Parathyroid adenoma (tissue), 2 donors: ENCODE measurements around the gene MGMT.

Source experiments
- H2AFZ ChIP-seq: fragments of 300-600 bp; sonication (generic); one replicate; pipeline ENCODE4 v1.7.0; 2017; ENCODE audit warnings: antibody characterized with exemption, mild to moderate bottlenecking
- H3K27ac ChIP-seq: fragments of 300-600 bp; sonication (generic); one replicate; pipeline ENCODE4 v1.7.0; 2017
- H3K27me3 ChIP-seq: fragments of 300-600 bp; sonication (generic); one replicate; pipeline ENCODE4 v1.7.0; 2017; ENCODE audit warnings: low read length; ENCODE audit not compliant: control insufficient read depth, insufficient read depth
- H3K36me3 ChIP-seq: fragments of 300-600 bp; sonication (generic); one replicate; pipeline ENCODE4 v1.7.0; 2017; ENCODE audit warnings: low read length; ENCODE audit not compliant: control insufficient read depth, insufficient read depth
- H3K4me1 ChIP-seq: fragments of 300-600 bp; sonication (generic); one replicate; pipeline ENCODE4 v1.7.0; 2017; ENCODE audit warnings: control low read depth
- H3K4me2 ChIP-seq: fragments of 300-600 bp; sonication (generic); one replicate; pipeline ENCODE4 v1.7.0; 2017; ENCODE audit warnings: low read length
- H3K4me3 ChIP-seq: fragments of 300-600 bp; sonication (generic); one replicate; pipeline ENCODE4 v1.7.0; 2017; ENCODE audit warnings: low read depth, low read length
- H3K79me2 ChIP-seq: fragments of 300-600 bp; sonication (generic); one replicate; pipeline ENCODE4 v1.7.0; 2017; ENCODE audit warnings: control low read depth
- H3K9ac ChIP-seq: fragments of 300-600 bp; sonication (generic); one replicate; pipeline ENCODE4 v1.7.0; 2017; ENCODE audit warnings: mild to moderate bottlenecking
- H3K9me3 ChIP-seq: fragments of 300-600 bp; sonication (generic); one replicate; pipeline ENCODE4 v1.7.0; 2017; ENCODE audit warnings: low read length; ENCODE audit not compliant: control insufficient read depth
- CTCF ChIP-seq: fragments of 300-600 bp; sonication (generic); IDR thresholded peaks from one replicate; pipeline ENCODE4 v1.7.0; 2017; ENCODE audit warnings: antibody characterized with exemption, mild to moderate bottlenecking
- donor health status: primary hyperparathyroidism.

MGMT gene

GRCh38 chr10:129814681-129815646, 347.9 kb downstream of the MGMT start:
- H3K27ac ChIP-seq = no peak overlapping the region
- H2AFZ ChIP-seq = no peak overlapping the region
- H3K9me3 ChIP-seq = no peaks in the 10 kb centered on the region
- no peak for TF ChIP-seq CTCF
- H3K4me3 ChIP-seq = no peak overlapping the region
- H3K79me2 ChIP-seq = no peaks in the 10 kb centered on the region
- H3K27me3 ChIP-seq = no peaks in the 10 kb centered on the region
- H3K4me2 ChIP-seq = no peak overlapping the region
- H3K9ac ChIP-seq = no peak overlapping the region
- no peaks in the 10 kb centered on the region for H3K36me3 ChIP-seq
- no peaks in the 10 kb centered on the region for H3K4me1 ChIP-seq

DNA sequence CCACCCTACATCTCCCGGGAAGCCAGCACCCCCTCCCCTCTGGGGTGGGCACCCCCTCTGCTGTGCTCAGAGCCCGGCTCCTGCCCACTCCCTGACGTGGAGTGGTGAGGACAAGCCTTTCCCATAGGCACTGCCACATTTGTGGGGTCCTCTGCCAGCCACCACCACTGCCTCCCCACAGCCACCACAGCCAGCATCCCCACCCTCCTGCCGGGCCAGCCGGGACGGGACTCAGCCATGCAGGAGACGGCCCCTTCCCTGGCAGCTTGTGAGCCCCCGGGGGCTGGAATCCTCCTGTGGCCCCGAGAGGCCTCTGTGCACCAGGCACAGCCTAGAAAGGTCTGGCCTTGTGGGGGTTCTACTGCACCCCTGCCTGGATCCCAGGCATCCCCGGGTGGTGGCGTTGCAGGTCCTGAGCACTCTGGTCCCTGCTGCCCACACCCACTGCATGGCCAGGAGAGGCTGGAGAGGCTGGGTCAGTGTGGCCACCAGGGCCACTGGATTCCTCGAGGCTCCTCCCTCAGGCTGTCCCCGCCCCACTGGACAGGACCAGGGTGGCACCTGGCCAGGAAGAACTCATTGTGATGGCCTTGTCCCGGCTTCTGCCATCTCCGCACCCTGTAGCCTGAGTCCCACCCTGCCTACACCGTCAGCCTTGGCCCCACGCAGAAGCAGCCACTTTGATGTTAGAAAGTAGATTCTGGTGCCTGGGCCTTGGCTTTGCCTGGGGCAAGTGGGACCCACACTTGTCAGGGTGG, 349.0 kb downstream of the MGMT start:
- no peak for TF ChIP-seq CTCF
- no peak overlapping the region for H3K4me3 ChIP-seq
- H3K9ac ChIP-seq = no peak overlapping the region
- no peak overlapping the region for H2AFZ ChIP-seq
- no peaks in the 10 kb centered on the region for H3K36me3 ChIP-seq
- no peaks in the 10 kb centered on the region for H3K9me3 ChIP-seq
- no peaks in the 10 kb centered on the region for H3K4me1 ChIP-seq
- H3K79me2 ChIP-seq = no peaks in the 10 kb centered on the region
- H3K4me2 ChIP-seq = no peak overlapping the region
- H3K27ac ChIP-seq = no peak overlapping the region
- H3K27me3 ChIP-seq = no peaks in the 10 kb centered on the region

- no peak overlapping the region for H3K9ac ChIP-seq
- H3K27me3 ChIP-seq = no peaks in the 10 kb centered on the region
- no peaks in the 10 kb centered on the region for H3K36me3 ChIP-seq
- H3K27ac ChIP-seq = no peak overlapping the region
- TF ChIP-seq CTCF = no peak
- H3K4me1 ChIP-seq = no peaks in the 10 kb centered on the region
- no peak overlapping the region for H2AFZ ChIP-seq
- H3K4me3 ChIP-seq = no peak overlapping the region
- no peaks in the 10 kb centered on the region for H3K9me3 ChIP-seq
- H3K79me2 ChIP-seq = no peaks in the 10 kb centered on the region
- H3K4me2 ChIP-seq = no peak overlapping the region
These were observed 349.6 kb downstream of the MGMT start for GRCh38 chr10:129816656-129817045.
